Measurements from ENCODE around the gene SH3TC1.

DNA sequence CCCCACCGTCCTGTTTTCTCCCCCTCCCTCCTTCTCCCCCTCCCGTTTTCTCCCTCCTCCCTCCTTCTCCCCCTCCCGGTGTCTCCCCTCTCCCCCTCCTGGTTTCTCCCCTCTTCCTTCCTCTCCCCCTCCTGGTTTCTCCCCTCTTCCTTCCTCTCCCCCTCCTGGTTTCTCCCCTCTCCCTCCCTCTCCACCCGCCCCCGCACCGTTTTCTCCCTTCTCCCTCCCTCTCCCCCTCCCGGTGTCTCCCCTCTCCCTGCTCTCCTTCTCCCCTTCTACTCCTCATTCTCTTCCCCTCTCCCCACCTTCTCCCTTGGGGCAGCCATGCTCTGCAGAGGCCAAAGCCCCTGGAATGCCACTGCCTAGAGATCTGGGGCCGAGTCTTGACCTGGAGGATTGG is 12.2 kb downstream of the SH3TC1 start:
- TF ChIP-seq POLR2A (IDR thresholded peaks at IDR 0.05): no peak
- TF ChIP-seq, protein P1, sequence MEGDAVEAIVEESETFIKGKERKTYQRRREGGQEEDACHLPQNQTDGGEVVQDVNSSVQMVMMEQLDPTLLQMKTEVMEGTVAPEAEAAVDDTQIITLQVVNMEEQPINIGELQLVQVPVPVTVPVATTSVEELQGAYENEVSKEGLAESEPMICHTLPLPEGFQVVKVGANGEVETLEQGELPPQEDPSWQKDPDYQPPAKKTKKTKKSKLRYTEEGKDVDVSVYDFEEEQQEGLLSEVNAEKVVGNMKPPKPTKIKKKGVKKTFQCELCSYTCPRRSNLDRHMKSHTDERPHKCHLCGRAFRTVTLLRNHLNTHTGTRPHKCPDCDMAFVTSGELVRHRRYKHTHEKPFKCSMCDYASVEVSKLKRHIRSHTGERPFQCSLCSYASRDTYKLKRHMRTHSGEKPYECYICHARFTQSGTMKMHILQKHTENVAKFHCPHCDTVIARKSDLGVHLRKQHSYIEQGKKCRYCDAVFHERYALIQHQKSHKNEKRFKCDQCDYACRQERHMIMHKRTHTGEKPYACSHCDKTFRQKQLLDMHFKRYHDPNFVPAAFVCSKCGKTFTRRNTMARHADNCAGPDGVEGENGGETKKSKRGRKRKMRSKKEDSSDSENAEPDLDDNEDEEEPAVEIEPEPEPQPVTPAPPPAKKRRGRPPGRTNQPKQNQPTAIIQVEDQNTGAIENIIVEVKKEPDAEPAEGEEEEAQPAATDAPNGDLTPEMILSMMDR (IDR thresholded peaks at IDR 0.05): no peak

All from gastroesophageal sphincter (tissue), 3 donors.